Subcutaneous adipose tissue (tissue), 4 donors: ENCODE results near the gene RNF152. TPM values are rescaled to one million over a fixed set of nuclear protein-coding genes. Genes with fewer than 3 reads are reported as not detected.

Experiments used
- total RNA-seq, 4 donors: library from RNA; depleted of rRNA; stranded (reverse); fragments of >200 nt; gene quantifications; one replicate each; pipeline ENCODE4 v1.1.0, GENCODE V29; 2016
- TF ChIP-seq, protein P1 (sequence below): fragments of 450-650 bp; IDR thresholded peaks from one replicate; pipeline ENCODE4 v1.5.1; 2016; ENCODE audit warnings: low read depth, mild to moderate bottlenecking, control low read depth, antibody characterized with exemption, moderate library complexity

RNF152 gene
- total RNA-seq, 4 donors from 2014 or later: 11.7 to 19.6 (median 17.0) TPM

- TF ChIP-seq, protein P1, sequence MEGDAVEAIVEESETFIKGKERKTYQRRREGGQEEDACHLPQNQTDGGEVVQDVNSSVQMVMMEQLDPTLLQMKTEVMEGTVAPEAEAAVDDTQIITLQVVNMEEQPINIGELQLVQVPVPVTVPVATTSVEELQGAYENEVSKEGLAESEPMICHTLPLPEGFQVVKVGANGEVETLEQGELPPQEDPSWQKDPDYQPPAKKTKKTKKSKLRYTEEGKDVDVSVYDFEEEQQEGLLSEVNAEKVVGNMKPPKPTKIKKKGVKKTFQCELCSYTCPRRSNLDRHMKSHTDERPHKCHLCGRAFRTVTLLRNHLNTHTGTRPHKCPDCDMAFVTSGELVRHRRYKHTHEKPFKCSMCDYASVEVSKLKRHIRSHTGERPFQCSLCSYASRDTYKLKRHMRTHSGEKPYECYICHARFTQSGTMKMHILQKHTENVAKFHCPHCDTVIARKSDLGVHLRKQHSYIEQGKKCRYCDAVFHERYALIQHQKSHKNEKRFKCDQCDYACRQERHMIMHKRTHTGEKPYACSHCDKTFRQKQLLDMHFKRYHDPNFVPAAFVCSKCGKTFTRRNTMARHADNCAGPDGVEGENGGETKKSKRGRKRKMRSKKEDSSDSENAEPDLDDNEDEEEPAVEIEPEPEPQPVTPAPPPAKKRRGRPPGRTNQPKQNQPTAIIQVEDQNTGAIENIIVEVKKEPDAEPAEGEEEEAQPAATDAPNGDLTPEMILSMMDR: no peak
Measured at GRCh38 chr18:61908661-61909060, 15.9 kb upstream of the RNF152 start.

DNA sequence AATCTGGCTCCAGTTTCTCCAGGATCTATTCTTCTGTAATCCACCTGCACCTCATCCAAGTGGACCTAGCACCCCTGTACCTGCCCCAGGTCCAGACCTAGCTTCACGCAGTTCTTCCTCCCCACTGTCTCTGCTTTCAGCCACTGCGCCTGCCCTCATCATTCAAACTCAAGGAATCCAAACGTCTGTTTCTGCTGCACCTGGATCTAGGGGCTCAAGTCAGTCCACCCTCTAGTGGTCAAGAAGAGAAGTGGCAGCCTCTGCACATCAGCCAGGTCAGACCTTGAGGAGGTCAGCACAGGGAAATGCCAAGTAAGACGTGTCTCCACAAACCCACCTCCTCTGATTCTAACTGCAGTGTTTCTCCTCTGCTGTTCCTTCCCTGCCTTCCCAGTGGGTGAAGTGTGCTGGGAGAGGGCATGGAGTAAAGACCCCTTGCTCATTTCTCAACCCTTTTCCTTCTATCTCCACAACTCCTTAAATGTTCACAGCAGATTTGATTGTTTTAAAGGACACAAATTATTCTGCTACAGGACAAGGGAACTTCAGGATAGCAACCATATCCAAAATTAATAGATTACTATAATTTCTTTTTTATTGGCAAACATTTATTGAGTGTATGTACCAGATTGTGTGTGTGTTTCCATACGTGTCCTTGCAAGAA is 8.6 kb upstream of the RNF152 start:
- TF ChIP-seq, protein P1: no peak

GRCh38 chr18:61900504-61901281 is 7.9 kb upstream of the RNF152 start:
- TF ChIP-seq, protein P1: no peak

DNA sequence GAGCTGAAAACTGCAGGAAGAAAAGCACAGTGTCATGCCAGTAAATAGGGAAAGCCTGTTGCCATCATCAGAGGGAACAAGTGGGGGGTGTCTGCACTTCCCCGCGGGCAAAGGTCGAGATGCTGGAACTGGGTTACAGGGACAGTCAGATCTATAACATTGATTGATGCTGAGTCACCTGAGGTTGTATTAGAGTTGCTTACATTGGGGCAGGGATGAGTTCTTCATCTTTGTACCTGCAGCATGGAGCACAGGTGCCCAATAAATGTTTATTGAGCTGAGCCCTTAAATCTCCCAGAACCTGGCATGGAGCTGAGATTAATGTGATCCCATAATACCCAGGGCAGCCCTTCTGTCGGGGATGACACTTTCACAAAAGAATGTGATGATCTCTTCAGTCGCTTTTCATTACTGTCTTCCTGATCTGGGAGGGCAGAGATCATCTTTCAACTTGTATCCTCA is 5.9 kb upstream of the RNF152 start:
- TF ChIP-seq, protein P1: no peak

DNA sequence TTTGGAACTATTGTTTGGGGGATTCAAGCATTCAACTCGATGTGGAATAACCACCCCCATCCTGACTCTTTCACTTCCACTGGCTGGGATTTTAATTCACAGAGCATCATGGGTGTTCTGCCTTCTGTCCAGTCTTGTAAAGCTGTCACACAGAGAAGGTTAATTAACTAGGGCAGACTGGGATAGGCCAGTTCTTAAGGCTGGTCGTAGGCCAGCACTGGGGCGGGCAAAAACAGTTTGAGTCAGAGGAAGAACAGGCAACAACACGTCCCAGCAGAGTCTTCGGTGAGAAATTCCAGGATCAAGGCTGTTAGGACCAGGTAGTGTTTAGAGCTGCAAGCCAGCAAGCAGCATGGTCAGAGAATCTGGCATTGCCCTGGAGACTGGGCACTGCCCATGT is 4.0 kb upstream of the RNF152 start:
- TF ChIP-seq, protein P1: no peak

DNA sequence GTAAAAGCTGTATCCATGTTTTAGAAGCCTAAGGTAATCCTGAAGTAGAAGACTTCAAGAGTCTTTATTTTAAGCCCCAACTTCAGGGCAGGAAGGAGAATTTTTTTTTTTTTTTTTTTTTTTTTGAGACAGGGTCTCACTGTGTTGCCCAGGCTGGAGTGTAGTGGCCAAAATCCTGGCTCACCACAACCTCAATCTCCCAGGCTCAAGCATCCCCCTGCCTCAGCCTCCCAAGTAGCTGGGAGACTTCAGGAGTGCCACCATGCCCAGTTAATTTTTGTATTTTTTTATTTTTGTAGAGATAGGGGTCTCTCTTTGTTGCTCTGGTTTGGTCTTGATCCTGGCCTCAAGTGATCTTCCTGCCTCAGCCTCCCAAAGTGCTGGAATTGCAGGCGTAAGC is 3.3 kb upstream of the RNF152 start:
- TF ChIP-seq, protein P1: no peak

DNA sequence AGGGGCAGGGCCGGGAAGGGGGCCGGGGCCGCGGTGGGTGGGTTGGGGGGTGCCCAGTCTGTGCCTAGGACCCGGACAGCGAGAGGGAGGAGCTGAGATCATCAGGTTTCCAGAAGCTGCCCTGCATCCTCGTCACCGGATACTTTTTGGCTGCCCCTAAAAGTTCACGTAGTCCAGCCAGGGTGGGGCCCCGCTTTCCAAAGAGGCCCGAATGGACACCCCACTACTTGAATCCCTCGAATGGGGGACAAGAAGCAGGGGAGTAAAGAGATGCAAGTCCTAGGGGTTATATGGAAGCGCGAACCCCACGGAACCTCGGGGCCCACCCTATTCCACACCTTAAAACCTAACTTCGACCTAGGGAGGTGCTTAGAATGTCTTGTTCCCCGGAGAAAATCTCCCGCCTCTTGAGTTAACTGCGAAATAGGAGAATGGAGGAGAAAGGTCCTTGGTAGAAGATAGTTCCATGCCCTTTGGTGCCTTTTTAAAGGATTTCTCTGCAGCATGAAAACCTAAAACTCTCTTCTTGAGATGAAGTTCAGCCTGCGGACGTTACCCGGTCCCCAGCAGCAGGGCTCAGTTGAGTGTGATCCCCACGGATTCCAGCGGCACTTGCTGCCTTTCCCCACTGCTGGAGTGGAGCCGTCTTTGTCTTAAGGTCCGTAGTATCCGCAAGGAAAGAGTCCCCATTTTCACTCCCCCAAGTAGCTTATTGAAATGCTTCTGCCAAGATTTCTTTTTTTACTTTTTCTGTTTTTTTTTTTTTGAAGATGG is 2.1 kb upstream of the RNF152 start:
- TF ChIP-seq, protein P1: no peak
